A549 (cell line): ENCODE data around the gene ADARB1. TPM values are rescaled to one million over a fixed set of nuclear protein-coding genes. Genes with fewer than 3 reads are reported as not detected.

Experiments used
- ATAC-seq, 2 experiments: fragments of 200-7000 bp in 1 of 2; fragments of >200 bp in 1 of 2; cut with Nextera tagmentation in 1 of 2; cut with Tn5 transposase in 1 of 2; 3 replicates each; pipeline versions ENCODE4 v1.8.0 to v1.9.1; 2018 to 2020; ENCODE audit warnings: mild to moderate bottlenecking in 1 of 2, moderate library complexity in 1 of 2
- CTCF ChIA-PET: fragments of 300-600 bp; sonication (Branson Sonifier 250); formaldehyde crosslinking; extraction: SDS; loops from one replicate; lab custom pipeline; 2021; ENCODE audit warnings: antibody characterized with exemption, inconsistent platforms; lab: Yijun Ruan, JAX
- POLR2A ChIA-PET: fragments of 350-600 bp; formaldehyde crosslinking; extraction: SDS; loops from one replicate; lab custom pipeline; 2021; ENCODE audit warnings: antibody characterized with exemption, inconsistent platforms; lab: Yijun Ruan, JAX
- DNase-seq, 2 experiments: peaks; one replicate each; pipeline versions ENCODE4 v3.0.0 to v3.0.0-alpha.2; 2011 to 2016; ENCODE audit warnings: low read depth in 1 of 2, low spot score in 1 of 2
- FAIRE-seq: peaks from 2 replicates; lab custom pipeline; 2011; peaks lifted over from hg19 to GRCh38; lab: Jason Lieb, UNC
- H3K27ac ChIP-seq, 2 experiments: fragments of >200 bp; sonication (Bioruptor Twin); formaldehyde crosslinking; 3 replicates each; pipeline ENCODE4 v1.5.1; 2016 to 2017
- H3K4me1 ChIP-seq: fragments of >200 bp; sonication (Bioruptor Twin); formaldehyde crosslinking; 3 replicates; pipeline ENCODE4 v1.6.1; 2016
- H3K4me2 ChIP-seq: fragments of >200 bp; sonication (Bioruptor Twin); formaldehyde crosslinking; 3 replicates; pipeline ENCODE4 v1.6.1; 2016
- H3K4me3 ChIP-seq: fragments of >200 bp; sonication (Bioruptor Twin); formaldehyde crosslinking; 3 replicates; pipeline ENCODE4 v1.5.1; 2016
- H3K9me3 ChIP-seq: fragments of >200 bp; sonication (Bioruptor Twin); formaldehyde crosslinking; 3 replicates; pipeline ENCODE4 v1.6.1; 2016
- CBX2 ChIP-seq: fragments of 200-600 bp; sonication (generic); IDR thresholded peaks from 2 replicates; pipeline ENCODE4 v1.6.1; 2016; ENCODE audit warnings: low read depth, mild to moderate bottlenecking, borderline replicate concordance
- CBX8 ChIP-seq: fragments of 200-600 bp; sonication (generic); IDR thresholded peaks from 2 replicates; pipeline ENCODE4 v1.6.1; 2016
- CEBPB ChIP-seq, 2 experiments: fragments of >200 bp in 1 of 2; sonication (Bioruptor Twin) in 1 of 2; formaldehyde crosslinking in 1 of 2; IDR thresholded peaks; 2 replicates each; pipeline ENCODE4 v1.6.1; 2012 to 2016
- EHF ChIP-seq: fragments of 250-450 bp; sonication (Bioruptor Pico); IDR thresholded peaks from 2 replicates; pipeline ENCODE4 v1.5.0; 2020; ENCODE audit warnings: mild to moderate bottlenecking
- EHMT2 ChIP-seq: fragments of 200-600 bp; sonication (generic); IDR thresholded peaks from 2 replicates; pipeline ENCODE4 v1.6.1; 2016; ENCODE audit warnings: antibody characterized with exemption, low read depth, mild to moderate bottlenecking, moderate library complexity
- EP300 ChIP-seq, 2 experiments: fragments of >200 bp; sonication (Bioruptor Twin); formaldehyde crosslinking; IDR thresholded peaks; 2 replicates in 1 of 2; 3 replicates in 1 of 2; pipeline ENCODE4 v1.6.1; 2016 to 2017
- ESRRA ChIP-seq: fragments of 150-350 bp; IDR thresholded peaks from 2 replicates; pipeline ENCODE4 v1.6.1; 2014; ENCODE audit warnings: mild to moderate bottlenecking, low read length, borderline replicate concordance
- FOXS1 ChIP-seq: fragments of 250-450 bp; sonication (Bioruptor Pico); IDR thresholded peaks from 2 replicates; pipeline ENCODE4 v1.5.0; 2020; ENCODE audit warnings: mild to moderate bottlenecking, moderate library complexity
- GATA3 ChIP-seq: IDR thresholded peaks from 2 replicates; pipeline ENCODE4 v1.6.1; 2012; ENCODE audit warnings: borderline replicate concordance
- HDAC2 ChIP-seq: fragments of 200-600 bp; sonication (generic); IDR thresholded peaks from 2 replicates; pipeline ENCODE4 v1.6.1; 2016
- JUN ChIP-seq, 2 experiments: fragments of >200 bp; sonication (Bioruptor Twin); formaldehyde crosslinking; IDR thresholded peaks; 2 replicates in 1 of 2; 3 replicates in 1 of 2; pipeline ENCODE4 v1.6.1; 2016 to 2017
- JUNB ChIP-seq: fragments of >200 bp; sonication (Bioruptor Twin); formaldehyde crosslinking; IDR thresholded peaks from 2 replicates; pipeline ENCODE4 v1.6.1; 2016
- KDM1A ChIP-seq: fragments of 200-600 bp; sonication (generic); IDR thresholded peaks from 2 replicates; pipeline ENCODE4 v1.6.1; 2016; ENCODE audit warnings: low read depth, mild to moderate bottlenecking
- KDM5A ChIP-seq: fragments of 200-600 bp; sonication (generic); IDR thresholded peaks from 2 replicates; pipeline ENCODE4 v1.6.1; 2016; ENCODE audit warnings: antibody characterized with exemption, mild to moderate bottlenecking
- MAFK ChIP-seq: fragments of 450-650 bp; IDR thresholded peaks from 2 replicates; pipeline ENCODE4 v1.6.1; 2014; ENCODE audit not compliant: partially characterized antibody
- MAZ ChIP-seq: fragments of 150-350 bp; IDR thresholded peaks from 2 replicates; pipeline ENCODE4 v1.6.1; 2014; ENCODE audit warnings: antibody characterized with exemption, low read depth, low read length, borderline replicate concordance
- MYC ChIP-seq: IDR thresholded peaks from 2 replicates; pipeline ENCODE4 v1.6.1; 2012; ENCODE audit warnings: mild to moderate bottlenecking, inconsistent platforms, low read length, improper control_type of control experiment, borderline replicate concordance
- NFE2L2 ChIP-seq: fragments of 150-350 bp; conservative IDR thresholded peaks from 2 replicates; pipeline ENCODE4 v1.6.1; 2014; ENCODE audit warnings: low read length
- NPAS2 ChIP-seq: fragments of 250-450 bp; sonication (Bioruptor Pico); IDR thresholded peaks from 2 replicates; pipeline ENCODE4 v1.8.0; 2022; ENCODE audit warnings: mild to moderate bottlenecking, moderate library complexity, borderline replicate concordance
- RCOR1 ChIP-seq: fragments of 150-350 bp; IDR thresholded peaks from 2 replicates; pipeline ENCODE4 v1.6.1; 2014; ENCODE audit warnings: antibody characterized with exemption, low read length, low read depth
- TFCP2L1 ChIP-seq: fragments of 250-450 bp; sonication (Bioruptor Pico); IDR thresholded peaks from 2 replicates; pipeline ENCODE4 v1.5.0; 2021; ENCODE audit warnings: mild to moderate bottlenecking
- ZC3H11A ChIP-seq: fragments of 450-650 bp; IDR thresholded peaks from 2 replicates; pipeline ENCODE4 v1.6.1; 2014; ENCODE audit warnings: antibody characterized with exemption, mild to moderate bottlenecking
- ZFP36 ChIP-seq: fragments of 450-650 bp; IDR thresholded peaks from 2 replicates; pipeline ENCODE4 v1.6.1; 2014; ENCODE audit warnings: borderline replicate concordance; ENCODE audit not compliant: partially characterized antibody
- ZNF302 ChIP-seq: fragments of 250-450 bp; sonication (Bioruptor Pico); IDR thresholded peaks from 2 replicates; pipeline ENCODE4 v1.9.0; 2021; ENCODE audit warnings: inconsistent platforms, mild to moderate bottlenecking, moderate library complexity
- WGBS: methylation state at CpG from one replicate; pipeline ENCODE4 v1.1.6; 2017; ENCODE audit errors: missing lambda C conversion rate; 5-methylcytosine and 5-hydroxymethylcytosine counted together
- polyA plus RNA-seq, 4 experiments: library from polyadenylated mRNA; depleted of rRNA in 3 of 4; stranded (reverse); fragments of >200 nt; fragmentation: RNase III in 1 of 4; extraction: RNeasy Plus Mini Kit Qiagen cat#74134 plus additional on column Dnase treatment in 1 of 4; gene quantifications; 2 replicates in 3 of 4; 3 replicates in 1 of 4; pipeline ENCODE4 v1.2.3, GENCODE V29; 2011 to 2017
- TF ChIP-seq, protein P1 (sequence below): fragments of >200 bp; sonication (Bioruptor Twin); formaldehyde crosslinking; IDR thresholded peaks from 3 replicates; pipeline ENCODE4 v1.6.1; 2016
- TF ChIP-seq, protein P2 (sequence below): fragments of 250-450 bp; sonication (Bioruptor Pico); IDR thresholded peaks from 2 replicates; pipeline ENCODE4 v1.5.0; 2020; ENCODE audit warnings: low read depth, mild to moderate bottlenecking, moderate library complexity
- TF ChIP-seq, protein P3 (sequence below): fragments of >200 bp; sonication (Bioruptor Twin); formaldehyde crosslinking; IDR thresholded peaks from 2 replicates; pipeline ENCODE4 v1.6.1; 2016
- TF ChIP-seq, protein P4 (sequence below): IDR thresholded peaks from 2 replicates; pipeline ENCODE4 v1.6.1; 2012
- TF ChIP-seq, protein P5 (sequence below): IDR thresholded peaks from 2 replicates; pipeline ENCODE4 v1.6.1; 2012; ENCODE audit warnings: low read depth, borderline replicate concordance

The ADARB1 gene
- polyA plus RNA-seq, 2 of the 4 experiments (the other 2 are of a cell fraction), result 3.2 to 5.7 TPM

DNA sequence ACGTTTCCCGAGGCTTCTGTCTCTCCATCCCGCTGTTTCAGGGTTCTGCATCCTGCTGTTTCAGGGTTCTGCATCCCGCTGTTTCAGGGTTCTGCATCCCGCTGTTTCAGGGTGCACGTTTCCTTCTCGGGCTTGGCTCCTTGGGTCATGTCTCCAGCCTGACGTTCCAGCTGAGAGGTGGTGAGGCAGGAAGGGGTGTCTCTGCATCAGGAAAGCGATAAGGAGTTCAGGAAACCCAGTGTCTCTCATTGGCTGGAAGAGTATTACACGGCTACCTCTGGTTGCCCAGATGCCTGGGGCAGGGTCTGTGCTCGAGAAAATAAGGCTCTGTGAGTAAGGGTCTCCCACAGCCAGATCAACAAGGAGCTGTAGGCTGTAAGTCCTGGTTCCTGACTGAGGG, 21.1 kb downstream of the ADARB1 start:
- no peak for FAIRE-seq
- Histone ChIP-seq H3K4me1 (no peaks in the 10 kb centered on the region), H3K9me3 (no peaks in the 10 kb centered on the region), H3K4me3 (no peak overlapping the region), H3K27ac (no peak overlapping the region), H3K4me2 (no peak overlapping the region)
- no peak for DNase-seq
- no peak for ATAC-seq
- TF ChIP-seq CEBPB (IDR thresholded peaks at IDR 0.05) (no peak), HDAC2 (no peak), KDM1A (no peak), MAFK (no peak), JUNB (no peak), JUN (IDR thresholded peaks at IDR 0.05) (no peak), CBX2 (no peak), RCOR1 (no peak), NPAS2 (CRISPR knock-in tag) (no peak), ESRRA (no peak)
- TF ChIP-seq, protein P1, sequence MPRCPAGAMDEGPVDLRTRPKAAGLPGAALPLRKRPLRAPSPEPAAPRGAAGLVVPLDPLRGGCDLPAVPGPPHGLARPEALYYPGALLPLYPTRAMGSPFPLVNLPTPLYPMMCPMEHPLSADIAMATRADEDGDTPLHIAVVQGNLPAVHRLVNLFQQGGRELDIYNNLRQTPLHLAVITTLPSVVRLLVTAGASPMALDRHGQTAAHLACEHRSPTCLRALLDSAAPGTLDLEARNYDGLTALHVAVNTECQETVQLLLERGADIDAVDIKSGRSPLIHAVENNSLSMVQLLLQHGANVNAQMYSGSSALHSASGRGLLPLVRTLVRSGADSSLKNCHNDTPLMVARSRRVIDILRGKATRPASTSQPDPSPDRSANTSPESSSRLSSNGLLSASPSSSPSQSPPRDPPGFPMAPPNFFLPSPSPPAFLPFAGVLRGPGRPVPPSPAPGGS, result no peak
- TF ChIP-seq, protein P2, sequence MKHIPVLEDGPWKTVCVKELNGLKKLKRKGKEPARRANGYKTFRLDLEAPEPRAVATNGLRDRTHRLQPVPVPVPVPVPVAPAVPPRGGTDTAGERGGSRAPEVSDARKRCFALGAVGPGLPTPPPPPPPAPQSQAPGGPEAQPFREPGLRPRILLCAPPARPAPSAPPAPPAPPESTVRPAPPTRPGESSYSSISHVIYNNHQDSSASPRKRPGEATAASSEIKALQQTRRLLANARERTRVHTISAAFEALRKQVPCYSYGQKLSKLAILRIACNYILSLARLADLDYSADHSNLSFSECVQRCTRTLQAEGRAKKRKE, result no peak
- TF ChIP-seq, protein P3, sequence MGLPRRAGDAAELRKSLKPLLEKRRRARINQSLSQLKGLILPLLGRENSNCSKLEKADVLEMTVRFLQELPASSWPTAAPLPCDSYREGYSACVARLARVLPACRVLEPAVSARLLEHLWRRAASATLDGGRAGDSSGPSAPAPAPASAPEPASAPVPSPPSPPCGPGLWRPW, result no peak
- TF ChIP-seq, protein P4, sequence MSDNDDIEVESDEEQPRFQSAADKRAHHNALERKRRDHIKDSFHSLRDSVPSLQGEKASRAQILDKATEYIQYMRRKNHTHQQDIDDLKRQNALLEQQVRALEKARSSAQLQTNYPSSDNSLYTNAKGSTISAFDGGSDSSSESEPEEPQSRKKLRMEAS, result no peak
- ChIA-PET POLR2A (no interaction called here), CTCF (interaction anchor here (1.5 to 5.6 kb wide), 3 partner anchors 41 to 147 kb away, joined by 3 to 32 read pairs (median 4); no protein-coding TSS in a partner anchor)
- WGBS, result 73% methylated on average over 11 of the region's 11 CpGs

DNA sequence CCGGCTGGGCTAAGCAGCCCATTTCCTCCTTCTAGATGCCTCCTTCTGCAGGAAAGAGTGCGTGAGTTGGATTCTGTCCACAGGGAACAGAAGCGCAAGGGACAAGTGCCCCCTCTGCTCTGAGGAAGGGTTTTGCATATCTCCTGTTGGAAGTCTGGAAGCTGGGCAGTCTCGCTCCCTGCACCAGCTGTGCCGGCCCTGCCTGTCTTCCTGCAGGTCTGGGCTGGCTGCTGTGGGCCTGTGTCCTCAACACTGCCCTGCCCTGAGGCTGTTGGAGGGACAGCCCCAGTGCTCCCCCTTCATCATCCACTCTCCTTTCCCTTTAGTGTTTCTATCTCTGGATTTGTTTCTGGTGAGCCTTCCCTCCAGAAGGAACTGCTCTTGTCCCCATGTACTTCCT, 21.8 kb downstream of the ADARB1 start:
- ChIA-PET CTCF (interaction anchor here (1.5 to 7.7 kb wide), 4 partner anchors 32 to 148 kb away, joined by 3 to 65 read pairs (median 18); no protein-coding TSS in a partner anchor), POLR2A (no interaction called here)
- no peak for ATAC-seq
- no peak for TF ChIP-seq GATA3
- TF ChIP-seq MAZ, result no peak
- no peak for TF ChIP-seq HDAC2
- TF ChIP-seq, protein P2, result no peak
- TF ChIP-seq ZFP36, result no peak
- TF ChIP-seq ZNF302, result no peak
- Histone ChIP-seq H3K9me3 (no peaks in the 10 kb centered on the region), H3K4me1 (no peaks in the 10 kb centered on the region), H3K4me3 (no peak overlapping the region), H3K4me2 (no peak overlapping the region), H3K27ac (no peak overlapping the region)
- WGBS, result 84% methylated on average over 5 of the region's 5 CpGs
- FAIRE-seq, result no peak
- no peak for DNase-seq

DNA sequence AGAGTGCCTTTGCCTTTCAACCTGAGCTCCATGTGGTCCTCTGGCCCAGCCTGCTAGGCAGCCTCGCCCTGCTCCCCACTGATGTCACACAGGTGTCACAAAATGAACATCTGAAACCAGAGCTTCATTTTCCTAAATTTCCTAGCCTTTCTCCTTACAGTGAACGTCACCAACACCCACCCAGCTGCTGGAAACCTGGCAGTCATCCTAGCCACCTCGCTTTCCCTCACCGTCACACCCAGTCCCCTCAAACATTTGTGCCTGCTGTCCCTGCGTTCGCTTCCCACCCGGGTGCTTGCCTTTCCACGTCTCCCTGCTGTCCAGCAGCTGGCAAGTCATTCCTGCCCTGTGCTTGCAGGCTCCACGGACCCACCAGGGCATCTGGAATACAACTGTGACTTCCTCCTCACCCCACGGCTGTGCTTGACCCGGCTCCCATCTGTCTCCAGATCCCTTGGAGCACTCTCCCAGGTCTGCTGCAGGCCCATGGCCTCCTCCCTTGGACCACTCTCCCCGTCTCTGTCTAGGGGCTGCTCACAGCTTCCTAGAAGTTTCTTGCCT, 23.5 kb downstream of the ADARB1 start:
- WGBS, result 72% methylated on average over 12 of the region's 12 CpGs
- CTCF ChIA-PET, result interaction anchor here (0.6 to 7.7 kb wide), 8 partner anchors 13 to 157 kb away, joined by 3 to 65 read pairs (median 6); no protein-coding TSS in a partner anchor
- no peak for DNase-seq
- TF ChIP-seq MAZ (no peak), EHMT2 (no peak), JUNB (no peak), NFE2L2 (no peak), HDAC2 (no peak), EP300 (IDR thresholded peaks at IDR 0.05) (no peak), KDM5A (no peak), FOXS1 (CRISPR knock-in tag) (no peak), MAFK (no peak), EHF (CRISPR knock-in tag) (no peak), ZFP36 (no peak), MYC (no peak), KDM1A (no peak), ZC3H11A (no peak), TFCP2L1 (no peak), CBX8 (no peak)
- TF ChIP-seq, protein P5, sequence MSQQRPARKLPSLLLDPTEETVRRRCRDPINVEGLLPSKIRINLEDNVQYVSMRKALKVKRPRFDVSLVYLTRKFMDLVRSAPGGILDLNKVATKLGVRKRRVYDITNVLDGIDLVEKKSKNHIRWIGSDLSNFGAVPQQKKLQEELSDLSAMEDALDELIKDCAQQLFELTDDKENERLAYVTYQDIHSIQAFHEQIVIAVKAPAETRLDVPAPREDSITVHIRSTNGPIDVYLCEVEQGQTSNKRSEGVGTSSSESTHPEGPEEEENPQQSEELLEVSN, result no peak
- TF ChIP-seq, protein P1, result no peak
- TF ChIP-seq, all 56 proteins: peak for 0
- POLR2A ChIA-PET, result no interaction called here
- Histone ChIP-seq H3K9me3 (no peaks in the 10 kb centered on the region), H3K4me2 (no peak overlapping the region), H3K27ac (no peak overlapping the region), H3K4me1 (peaks cover 11% of the 10 kb centered on the region; the same call in 2 of the 3 replicates), H3K4me3 (no peak overlapping the region)
- no peak for FAIRE-seq
- no peak for ATAC-seq
